Adrenal gland (tissue), 12 donors: Measurements from ENCODE around the gene AGBL4. TPM values are rescaled to one million over a fixed set of nuclear protein-coding genes. Genes with fewer than 3 reads are reported as not detected.

Source experiments
- DNase-seq, 7 donors: peaks; one replicate each; pipeline ENCODE4 v3.0.0-alpha.2; 2019 to 2020
- H3K27ac ChIP-seq, 5 donors: fragments of 200-600 bp; sonication (generic) in 4 of 5; 1 replicate in 3 of 5; 2 replicates in 2 of 5; pipeline versions ENCODE4 v1.5.1 to v1.8.0; 2016 to 2020; ENCODE audit warnings: mild to moderate bottlenecking in 1 of 5
- H3K27me3 ChIP-seq: fragments of 200-600 bp; 2 replicates; pipeline ENCODE4 v1.8.0; 2021
- H3K36me3 ChIP-seq, 2 donors: fragments of 200-600 bp; replicated peaks in 1 of 2; 1 replicate in 1 of 2; 2 replicates in 1 of 2; pipeline versions ENCODE4 v1.5.1 to v1.8.0; 2018 to 2022
- H3K4me1 ChIP-seq, 2 donors: fragments of 200-600 bp; replicated peaks in 1 of 2; 1 replicate in 1 of 2; 2 replicates in 1 of 2; pipeline versions ENCODE4 v1.5.1 to v1.8.0; 2018 to 2021
- H3K4me3 ChIP-seq, 4 donors: fragments of 200-600 bp; sonication (generic) in 3 of 4; one replicate each; pipeline ENCODE4 v1.5.1; 2016 to 2018
- H3K9me3 ChIP-seq, 3 donors: fragments of 200-600 bp; sonication (generic) in 1 of 3; replicated peaks in 1 of 3; 1 replicate in 2 of 3; 2 replicates in 1 of 3; pipeline versions ENCODE4 v1.5.1 to v1.8.0; 2016 to 2021
- CTCF ChIP-seq, 6 experiments: fragments of 450-650 bp in 4 of 6; fragments of 200-600 bp in 2 of 6; sonication (generic) in 1 of 6; IDR thresholded peaks; 1 replicate in 5 of 6; 2 replicates in 1 of 6; pipeline versions ENCODE4 v1.5.1 to v1.8.0; 2016 to 2021; ENCODE audit warnings: antibody characterized with exemption in 6 of 6, mild to moderate bottlenecking in 2 of 6, moderate library complexity in 1 of 6
- POLR2A ChIP-seq, 2 donors: fragments of 450-650 bp; IDR thresholded peaks; one replicate each; pipeline ENCODE4 v1.6.1; 2017; ENCODE audit warnings: antibody characterized with exemption in 2 of 2, mild to moderate bottlenecking in 2 of 2, moderate library complexity in 1 of 2
- WGBS, 4 donors: extraction: QIAGEN DNeasy Blood & Tissue Kit in 2 of 4; methylation state at CpG; one replicate each; pipeline versions ENCODE4 v1.1.5 to v1.1.7; 2013 to 2017; 5-methylcytosine and 5-hydroxymethylcytosine counted together
- intact Hi-C, 2 donors: fragments of 100-400 bp; cut with DNase I; formaldehyde crosslinking; loops; one replicate each; pipeline versions ENCODE4 v1.14.1 to v1.15.0; 2022 to 2023
- polyA plus RNA-seq, 3 donors: library from polyadenylated mRNA; stranded (reverse); fragments of 200-250 nt in 2 of 3; fragments of 350-450 nt in 1 of 3; fragmentation: Illumina TruSeq in 1 of 3; extraction: RNeasy Lipid Tissue Mini Kit (QIAGEN cat#74804) in 1 of 3; gene quantifications; one replicate each; pipeline ENCODE4 v1.2.3, GENCODE V29; 2013 to 2014
- total RNA-seq, 9 donors: library from RNA; depleted of rRNA in 4 of 9; stranded (reverse); fragments of >200 nt in 4 of 9; fragments of 120-200 nt in 1 of 9; fragmentation: NEBNext Ultra II Directional in 1 of 9; extraction: Animal tissue kit (Norgen Biotek cat#: 25700) in 1 of 9; gene quantifications; one replicate each; pipeline versions ENCODE4 v1.1.0 to v1.2.4, GENCODE V29; 2013 to 2023
- donor health status: healthy with polysubstance abuse.
- donor health status: Bipolar disorder and iron deficiency.
- donor health status: DM: yes; HTN: yes; CAD: no.
- donor health status: DM: no; HTN: no; CAD: no.
- donor health status: DM: no; HTN: no; CAD: no.
- donor health status: DM: yes; HTN: yes; CAD: no.

AGBL4 gene
- total and polyA plus RNA-seq, 12 donors, result 0.10 to 1.9 (median 0.80) TPM; not detected in 2

DNA sequence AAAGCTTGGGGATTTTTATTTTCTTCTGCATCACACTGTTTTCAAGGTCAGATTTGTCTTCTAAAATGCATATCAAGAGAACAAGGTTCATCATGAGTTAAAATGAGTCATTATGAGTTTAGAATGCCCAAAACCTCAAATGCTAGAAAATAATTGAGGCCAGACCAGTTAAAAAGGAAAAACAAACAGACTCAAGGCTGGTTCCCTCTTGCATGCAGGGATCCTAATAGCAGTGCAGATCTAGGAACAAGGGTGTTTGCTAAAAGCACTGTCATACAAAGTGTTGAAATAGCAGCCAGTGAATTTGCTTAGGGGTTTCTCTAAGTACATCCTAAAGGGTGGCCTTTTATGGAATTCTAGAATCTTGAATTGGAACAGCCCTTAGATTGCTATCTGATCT, 1262.3 kb downstream of the AGBL4 start:
- no peak for TF ChIP-seq POLR2A (IDR thresholded peaks at IDR 0.05)
- intact Hi-C loops, result no loop called here
- no peaks in the 10 kb centered on the region for H3K27me3 ChIP-seq
- peak overlapping the region in 3 of 5 donors; percentile 33 to 62 (median 59) for H3K27ac ChIP-seq
- H3K4me1 ChIP-seq, result peaks cover 11 to 15% of the 10 kb centered on the region in 2 donors
- H3K9me3 ChIP-seq, result no peaks in the 10 kb centered on the region
- H3K4me3 ChIP-seq, result no peak overlapping the region
- H3K36me3 ChIP-seq, result peaks cover 0 to 13% of the 10 kb centered on the region in 2 donors
- DNase-seq, result no peak

- 50 to 78% (median 56%) methylated on average over 6 to 7 of the region's 7 CpGs for WGBS, 4 donors
- Histone ChIP-seq H3K27me3 (no peaks in the 10 kb centered on the region), H3K36me3 (peaks cover 0 to 13% of the 10 kb centered on the region in 2 donors), H3K9me3 (no peaks in the 10 kb centered on the region), H3K27ac (peak overlapping the region in 2 of 5 donors; percentile 59 to 62), H3K4me1 (peaks cover 11 to 15% of the 10 kb centered on the region in 2 donors), H3K4me3 (no peak overlapping the region)
- peak in 5 of 7 donors; percentile 19 to 52 (median 46) for DNase-seq
- intact Hi-C loops, result no loop called here
- TF ChIP-seq POLR2A (IDR thresholded peaks at IDR 0.05), result no peak
- no peak for TF ChIP-seq CTCF (IDR thresholded peaks at IDR 0.05)
Measured at GRCh38 chr1:48760857-48761256, 1262.9 kb downstream of the AGBL4 start.

DNA sequence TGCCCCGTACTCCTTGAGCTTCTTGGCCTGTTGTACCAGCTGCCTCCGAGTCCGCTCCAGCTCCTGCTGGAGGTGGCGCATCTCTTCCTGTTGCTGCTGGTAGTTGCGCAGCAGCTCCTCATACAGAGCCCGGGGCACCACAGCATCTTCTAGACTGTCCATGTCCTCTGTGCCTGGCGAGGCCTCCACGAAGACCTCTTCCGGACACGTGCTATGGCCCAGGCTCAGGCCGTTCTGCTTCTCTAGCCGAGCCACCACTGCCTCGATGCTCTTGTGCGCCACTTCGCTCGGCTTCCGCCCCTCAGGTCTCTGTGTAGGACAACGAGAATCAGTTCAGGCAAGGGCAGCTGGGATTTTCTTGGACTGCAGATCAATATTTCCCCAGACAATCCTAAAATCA, 1264.8 kb downstream of the AGBL4 start:
- intact Hi-C loops, result no loop called here
- peaks cover 11 to 15% of the 10 kb centered on the region in 2 donors for H3K4me1 ChIP-seq
- H3K9me3 ChIP-seq, result no peaks in the 10 kb centered on the region
- no peak overlapping the region for H3K27ac ChIP-seq
- TF ChIP-seq CTCF (IDR thresholded peaks at IDR 0.05) (no peak), POLR2A (IDR thresholded peaks at IDR 0.05) (no peak)
- no peak for DNase-seq
- WGBS, 4 donors, result 97 to 99% (median 97%) methylated on average over 17 to 18 of the region's 18 CpGs
- no peaks in the 10 kb centered on the region for H3K27me3 ChIP-seq
- peaks cover 0 to 13% of the 10 kb centered on the region in 2 donors for H3K36me3 ChIP-seq
- H3K4me3 ChIP-seq, result no peak overlapping the region

DNA sequence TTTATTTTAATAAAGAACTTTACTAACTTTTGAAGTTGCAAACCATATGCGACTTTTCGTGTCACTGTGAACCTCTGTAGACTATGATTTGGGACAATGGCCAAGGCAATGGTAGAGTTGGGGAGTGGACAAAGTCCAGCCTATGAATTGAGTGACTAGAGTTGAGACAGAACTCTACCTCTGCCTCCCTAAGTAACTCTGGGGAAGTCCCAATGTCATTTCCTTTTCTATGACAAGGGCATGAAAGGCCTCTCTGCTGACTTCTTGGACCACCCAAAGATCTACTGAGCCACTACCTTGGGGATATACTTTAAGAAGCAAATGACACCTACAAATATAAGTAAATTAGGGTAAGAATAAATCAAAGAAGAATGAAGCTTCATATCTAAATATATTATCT, 1266.4 kb downstream of the AGBL4 start:
- TF ChIP-seq CTCF (IDR thresholded peaks at IDR 0.05) (no peak), POLR2A (IDR thresholded peaks at IDR 0.05) (no peak)
- Histone ChIP-seq H3K27me3 (no peaks in the 10 kb centered on the region), H3K36me3 (peaks cover 0 to 13% of the 10 kb centered on the region in 2 donors), H3K9me3 (no peaks in the 10 kb centered on the region), H3K27ac (no peak overlapping the region), H3K4me1 (peaks cover 11 to 15% of the 10 kb centered on the region in 2 donors), H3K4me3 (no peak overlapping the region)
- intact Hi-C loops, result no loop called here
- no peak for DNase-seq
- 91 to 100% (median 93%) methylated on average over 2 of the region's 2 CpGs for WGBS, 4 donors

- no peak overlapping the region for H3K27ac ChIP-seq
- H3K27me3 ChIP-seq, result no peaks in the 10 kb centered on the region
- H3K9me3 ChIP-seq, result no peaks in the 10 kb centered on the region
- 90 to 100% (median 97%) methylated on average over 1 of the region's 1 CpG for WGBS, 4 donors
- no peak overlapping the region for H3K4me3 ChIP-seq
- DNase-seq, result no peak
- TF ChIP-seq CTCF (IDR thresholded peaks at IDR 0.05), result no peak
- intact Hi-C loops, result no loop called here
- peaks cover 0 to 13% of the 10 kb centered on the region in 2 donors for H3K36me3 ChIP-seq
- H3K4me1 ChIP-seq, result peaks cover 10% of the 10 kb centered on the region in 2 donors
Measured at GRCh38 chr1:48756683-48757316, 1267.0 kb downstream of the AGBL4 start.
